SIG-M5 treated with dmso at 0.1 percent for 504 hours (cell line): Measurements from ENCODE around the gene DUSP22.

Source experiments
- DNase-seq: peaks from one replicate; lab custom pipeline; 2025; ENCODE audit not compliant: unreplicated experiment; lab: John Stamatoyannopoulos, UW

The DUSP22 gene

DNA sequence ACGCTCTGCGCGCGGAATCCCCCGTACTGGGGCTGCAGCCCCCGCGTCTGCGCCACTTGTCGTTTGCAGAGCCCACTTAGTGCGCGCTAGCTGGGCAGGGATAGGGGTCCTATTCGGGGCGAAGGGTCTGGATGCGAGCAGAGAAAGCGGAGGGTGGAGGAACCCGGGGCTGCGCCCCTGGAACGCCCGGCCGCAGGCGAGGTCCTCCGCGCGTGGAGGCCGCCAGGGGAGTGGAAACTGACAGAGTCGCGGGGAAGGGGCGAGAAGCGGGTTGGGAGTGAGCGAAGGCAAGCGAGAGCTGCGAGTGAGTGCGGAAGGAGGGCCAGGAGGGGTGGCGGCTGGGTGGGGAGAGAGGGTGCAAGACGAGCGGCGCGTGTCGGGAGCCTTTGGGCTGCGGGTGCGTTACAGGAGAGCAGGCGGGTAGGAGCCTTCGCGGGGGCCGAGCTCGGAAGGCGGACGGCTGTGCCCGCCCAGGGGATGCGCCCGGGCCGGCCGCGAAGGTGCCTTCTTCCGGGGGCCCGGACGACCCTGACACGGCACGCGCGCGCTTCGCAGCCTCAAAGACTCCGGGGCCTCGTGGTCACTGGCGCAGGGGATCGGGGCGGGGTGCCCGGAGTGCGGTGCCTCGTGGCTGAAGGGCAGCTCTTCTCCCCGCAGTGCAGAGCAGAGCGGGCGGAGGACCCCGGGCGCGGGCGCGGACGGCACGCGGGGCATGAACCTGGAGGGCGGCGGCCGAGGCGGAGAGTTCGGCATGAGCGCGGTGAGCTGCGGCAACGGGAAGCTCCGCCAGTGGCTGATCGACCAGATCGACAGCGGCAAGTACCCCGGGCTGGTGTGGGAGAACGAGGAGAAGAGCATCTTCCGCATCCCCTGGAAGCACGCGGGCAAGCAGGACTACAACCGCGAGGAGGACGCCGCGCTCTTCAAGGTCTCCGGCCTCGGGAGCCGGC lies 100.4 kb downstream of the DUSP22 start:
- no peak for DNase-seq

DNA sequence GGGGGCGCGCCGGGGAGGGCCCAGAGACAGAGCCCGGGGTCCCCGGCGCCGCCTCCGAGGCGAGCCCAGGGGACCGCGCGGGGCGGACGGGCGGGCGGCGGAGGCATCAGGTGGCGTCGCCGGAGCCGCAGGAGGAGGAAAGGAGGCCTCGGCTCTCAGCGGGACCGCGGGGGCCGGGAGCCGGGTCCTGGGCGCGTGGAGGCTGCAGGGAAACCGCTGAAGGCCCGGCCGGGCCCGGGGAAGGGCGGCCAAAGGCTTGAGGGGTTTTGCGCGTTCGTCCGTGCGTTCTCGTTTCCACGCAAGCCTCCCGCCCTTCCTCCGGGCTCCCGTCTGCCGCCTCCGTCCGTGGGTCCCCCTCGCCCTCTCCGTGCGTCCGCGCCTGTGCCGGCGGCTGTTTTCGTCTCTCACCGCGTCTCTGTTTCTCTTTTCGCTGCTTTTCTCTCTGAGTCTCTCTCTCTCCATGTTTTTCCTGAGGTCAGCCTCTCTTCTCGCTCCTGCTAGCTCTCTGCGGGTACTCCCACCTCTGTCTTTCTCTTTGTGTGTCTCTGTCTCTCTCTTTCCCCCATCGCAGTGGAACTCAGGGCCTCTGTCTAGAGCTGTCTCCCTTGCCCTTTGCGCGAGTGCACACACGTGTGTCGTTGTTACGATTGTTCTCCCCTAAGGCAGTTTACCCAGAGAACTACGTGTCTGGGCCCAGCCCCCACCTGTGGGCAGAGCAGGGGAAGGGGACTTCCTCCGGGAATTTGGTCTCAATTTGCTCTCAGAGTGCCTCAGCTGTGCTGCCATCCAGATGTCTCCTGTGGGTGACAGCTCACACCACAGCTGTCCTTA lies 101.3 kb downstream of the DUSP22 start:
- DNase-seq, result no peak

DNA sequence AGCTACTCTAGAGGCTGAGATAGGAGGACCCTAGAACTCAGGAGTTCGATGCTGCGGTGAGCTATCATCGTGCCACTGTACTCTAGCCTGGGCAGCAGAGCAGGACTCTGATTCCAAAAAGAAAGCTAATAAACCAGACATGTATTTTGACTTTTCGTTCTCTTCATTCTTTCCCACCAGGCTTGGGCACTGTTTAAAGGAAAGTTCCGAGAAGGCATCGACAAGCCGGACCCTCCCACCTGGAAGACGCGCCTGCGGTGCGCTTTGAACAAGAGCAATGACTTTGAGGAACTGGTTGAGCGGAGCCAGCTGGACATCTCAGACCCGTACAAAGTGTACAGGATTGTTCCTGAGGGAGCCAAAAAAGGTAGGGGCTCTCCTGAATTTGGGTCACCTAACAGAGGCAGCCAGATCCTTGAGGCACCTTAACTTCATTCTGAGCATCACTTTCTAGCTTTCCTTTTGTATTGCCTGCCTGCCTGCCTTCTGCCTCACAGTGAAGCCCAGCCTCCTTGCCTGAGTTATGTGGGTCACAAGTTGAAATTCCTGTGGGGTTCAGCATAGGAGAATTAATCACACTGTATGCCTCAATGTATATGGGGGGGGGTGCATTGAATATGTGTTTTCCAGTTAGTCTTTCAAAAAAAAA lies 102.5 kb downstream of the DUSP22 start:
- no peak for DNase-seq

DNA sequence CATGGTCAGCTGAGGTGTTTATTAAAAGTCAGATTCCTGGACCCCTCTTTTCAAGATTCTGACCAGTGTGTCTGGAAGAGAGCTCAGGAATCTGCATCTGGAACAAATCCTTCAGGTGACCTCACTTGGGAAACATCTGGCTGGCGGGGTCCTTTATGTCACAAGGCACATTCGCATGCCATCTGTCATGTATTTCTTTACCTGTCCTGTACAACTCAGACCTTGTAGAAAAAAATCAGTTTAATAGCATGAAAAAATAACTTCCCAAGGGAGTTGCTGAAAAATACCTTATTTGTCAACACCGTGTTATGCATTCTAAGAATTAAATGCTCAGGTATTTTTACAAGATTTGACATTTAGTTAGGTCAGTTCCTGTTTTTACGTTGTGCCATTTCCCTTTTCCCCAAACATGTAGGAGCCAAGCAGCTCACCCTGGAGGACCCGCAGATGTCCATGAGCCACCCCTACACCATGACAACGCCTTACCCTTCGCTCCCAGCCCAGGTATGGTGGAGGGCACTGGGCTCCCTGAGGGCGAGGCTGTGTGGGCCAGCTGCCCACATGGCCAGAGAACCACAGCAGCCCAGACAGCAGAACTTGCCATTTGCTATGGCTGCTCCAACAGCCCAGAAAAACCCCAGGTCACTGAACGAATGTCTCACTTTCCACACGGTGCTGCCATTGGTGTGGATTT lies 103.3 kb downstream of the DUSP22 start:
- DNase-seq, result no peak

DNA sequence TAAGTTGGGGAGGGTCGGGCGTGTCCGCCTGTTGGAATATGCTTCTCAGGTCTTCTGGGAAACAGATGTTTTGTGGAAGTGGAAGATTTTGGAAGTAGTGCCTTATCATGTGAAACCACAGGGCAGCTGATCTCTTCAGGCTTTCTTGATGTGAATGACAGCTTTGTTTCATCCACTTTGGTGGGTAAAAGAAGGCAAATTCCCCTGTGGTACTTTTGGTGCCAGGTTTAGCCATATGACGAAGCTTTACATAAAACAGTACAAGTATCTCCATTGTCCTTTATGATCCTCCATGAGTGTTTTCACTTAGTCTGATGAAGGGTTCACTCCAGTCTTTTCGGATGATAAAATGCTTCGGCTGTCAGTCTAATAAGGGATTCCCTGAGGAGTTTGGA lies 103.8 kb downstream of the DUSP22 start:
- no peak for DNase-seq

DNA sequence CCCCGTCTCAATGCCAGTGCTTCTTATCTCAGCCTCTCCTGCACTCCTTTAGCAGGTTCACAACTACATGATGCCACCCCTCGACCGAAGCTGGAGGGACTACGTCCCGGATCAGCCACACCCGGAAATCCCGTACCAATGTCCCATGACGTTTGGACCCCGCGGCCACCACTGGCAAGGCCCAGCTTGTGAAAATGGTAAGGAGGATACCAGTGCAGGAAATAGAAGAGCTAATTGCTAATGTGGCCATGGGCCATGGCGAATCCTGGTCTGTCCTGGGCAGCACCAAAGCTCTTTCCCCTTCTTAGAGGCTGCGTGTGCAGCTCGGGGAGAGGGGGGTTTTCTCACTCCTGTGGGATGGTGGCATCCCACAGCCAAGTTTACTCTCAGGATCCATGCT lies 104.8 kb downstream of the DUSP22 start:
- DNase-seq, result no peak

DNA sequence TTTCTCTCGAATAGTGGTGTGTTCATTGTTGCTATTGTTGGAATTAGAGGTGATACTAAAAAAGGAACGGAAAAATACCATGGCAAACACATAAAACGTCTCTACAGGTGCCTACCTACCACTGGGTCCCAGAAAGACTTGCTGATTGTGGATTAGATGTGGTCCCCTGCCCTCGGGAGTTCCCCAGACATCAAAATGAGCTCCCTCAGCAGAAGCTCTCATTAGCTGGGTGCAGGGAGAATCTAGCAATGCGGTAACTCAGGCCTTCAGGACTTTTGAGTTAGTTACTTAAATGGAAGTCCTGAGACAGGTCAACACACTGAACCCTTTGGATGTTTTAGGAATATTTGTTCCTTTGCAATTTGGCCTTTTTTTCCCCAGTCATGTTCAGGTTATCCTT lies 105.3 kb downstream of the DUSP22 start:
- no peak for DNase-seq

DNA sequence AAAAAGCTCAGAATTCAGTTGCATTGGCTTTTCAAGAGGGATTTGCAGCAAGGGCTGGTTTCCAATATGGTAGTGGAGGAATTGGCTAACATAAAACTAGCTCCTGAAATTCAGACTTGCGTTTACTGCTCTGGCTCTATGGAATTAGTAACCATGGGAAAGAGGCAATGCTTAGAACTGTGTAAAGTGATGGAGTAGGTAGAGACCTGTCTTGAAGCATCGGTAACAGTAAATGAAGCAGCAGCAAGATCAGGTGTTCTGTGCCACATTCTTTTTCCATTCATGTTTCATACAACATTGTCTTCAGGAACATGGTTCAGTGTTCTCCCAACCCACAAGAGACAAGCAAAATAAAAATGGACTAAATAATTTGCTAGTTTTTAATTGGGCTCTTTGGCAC lies 105.8 kb downstream of the DUSP22 start:
- no peak for DNase-seq

DNA sequence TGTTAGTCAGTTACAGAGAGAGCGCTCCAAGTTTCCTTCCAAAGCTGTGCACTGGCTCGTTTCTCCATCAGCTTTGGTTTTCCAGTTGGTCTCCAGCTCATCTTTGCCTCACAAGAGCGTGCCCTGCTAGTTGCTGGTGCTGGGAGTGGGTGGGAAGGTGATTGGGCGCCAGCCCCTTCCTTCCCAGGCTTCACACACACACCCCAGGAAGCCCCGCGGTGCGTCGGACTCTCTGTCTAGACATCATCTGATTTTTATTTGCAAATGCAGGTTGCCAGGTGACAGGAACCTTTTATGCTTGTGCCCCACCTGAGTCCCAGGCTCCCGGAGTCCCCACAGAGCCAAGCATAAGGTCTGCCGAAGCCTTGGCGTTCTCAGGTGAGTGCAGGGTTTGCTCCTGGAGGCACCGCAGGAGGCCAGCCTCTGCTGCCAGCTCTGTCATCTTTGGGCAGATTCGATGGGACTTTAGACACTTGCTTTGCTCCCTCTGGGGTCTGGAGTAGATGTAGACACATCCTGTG lies 106.3 kb downstream of the DUSP22 start:
- DNase-seq, result no peak

DNA sequence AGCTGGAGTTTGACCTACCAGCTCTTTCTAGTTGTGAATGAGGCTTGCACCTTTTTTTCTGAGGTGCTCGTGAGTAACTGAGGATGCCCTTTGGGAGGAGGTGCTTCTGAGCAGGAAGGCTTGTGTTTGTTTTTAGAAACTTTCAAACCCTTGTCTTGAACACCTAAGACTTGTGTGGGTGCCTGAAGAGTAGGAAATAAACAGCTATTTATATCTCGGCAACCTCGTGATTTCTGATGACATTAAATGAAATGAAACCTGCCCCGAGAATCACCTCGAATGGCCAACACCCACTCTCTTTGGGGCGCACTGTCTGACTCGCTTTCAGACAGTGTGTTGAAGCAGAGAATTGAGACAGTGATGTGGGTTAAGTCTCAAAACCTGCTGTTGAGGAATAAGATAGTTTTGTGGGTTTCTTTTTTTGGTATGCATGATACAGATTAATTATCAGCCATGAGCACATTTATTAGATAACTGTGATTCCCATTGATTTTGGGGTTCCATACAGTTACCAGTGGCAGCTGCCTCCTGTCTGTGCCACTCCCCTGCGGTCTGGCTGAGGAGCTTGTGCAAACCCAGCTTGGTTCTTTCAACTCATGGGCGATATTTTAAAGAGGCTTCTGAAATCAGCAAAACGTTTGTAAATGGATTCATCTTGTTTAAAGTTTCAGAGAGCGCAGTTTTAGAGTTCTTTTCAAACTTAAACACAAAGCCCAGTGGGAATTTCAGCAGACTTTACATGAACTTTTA lies 107.7 kb downstream of the DUSP22 start:
- DNase-seq, result no peak

DNA sequence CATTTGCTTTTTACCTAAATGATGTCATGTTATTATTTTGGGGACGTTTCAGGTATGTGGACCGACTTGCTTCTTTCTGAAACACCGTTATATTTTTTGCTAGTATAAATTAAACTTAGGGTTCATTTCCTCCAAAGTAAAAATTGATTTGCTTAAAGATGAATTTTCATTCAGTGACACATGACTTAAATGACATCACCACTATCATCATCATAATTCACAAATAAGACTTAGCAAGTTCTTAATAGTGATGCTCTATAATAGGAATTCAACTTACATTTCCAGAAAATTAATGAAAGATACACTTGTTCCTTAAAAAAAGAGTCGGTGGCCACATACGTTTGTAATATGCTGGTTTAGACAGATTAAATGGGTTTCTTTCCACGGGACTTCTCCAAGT lies 108.5 kb downstream of the DUSP22 start:
- DNase-seq, result no peak
